Activated naive CD4-positive, alpha-beta T cell treated with anti-CD3 and anti-CD28 coated beads, Interleukin-2, amount 50 U/mL, for 24 hours (primary cell): ENCODE measurements around the gene RHBDF1.
"Not testable (repeated sequence)": the region's sequence is repeated elsewhere in the genome, so short reads cannot be mapped to it uniquely, and the experiment has no call there.

ENCODE experiments used
- H3K27ac Mint-ChIP-seq: one replicate; pipeline ENCODE4 v1.8.0; 2021; ENCODE audit warnings: mild to moderate bottlenecking, mixed read lengths
- H3K27me3 Mint-ChIP-seq: one replicate; pipeline ENCODE4 v1.8.0; 2021; ENCODE audit warnings: mixed read lengths
- H3K36me3 Mint-ChIP-seq: one replicate; pipeline ENCODE4 v1.8.0; 2021; ENCODE audit warnings: mixed read lengths
- H3K4me1 Mint-ChIP-seq: one replicate; pipeline ENCODE4 v1.8.0; 2021; ENCODE audit warnings: mixed read lengths
- H3K4me3 Mint-ChIP-seq: one replicate; pipeline ENCODE4 v1.8.0; 2021; ENCODE audit warnings: mild to moderate bottlenecking, mixed read lengths
- H3K9me3 Mint-ChIP-seq: one replicate; pipeline ENCODE4 v1.8.0; 2021; ENCODE audit warnings: mixed read lengths

RHBDF1 gene

GRCh38 chr16:41439-42068 lies 30.9 kb downstream of the RHBDF1 start:
- Mint-ChIP-seq H3K9me3 (no peaks in the 10 kb centered on the region), H3K27me3 (no peaks in the 10 kb centered on the region), H3K4me3 (peak overlapping the region; percentile 47), H3K36me3 (peaks cover 5% of the 10 kb centered on the region), H3K4me1 (peaks cover 43% of the 10 kb centered on the region), H3K27ac (peak overlapping the region; percentile 48)

- Mint-ChIP-seq H3K9me3 (no peaks in the 10 kb centered on the region), H3K4me1 (peaks cover 43% of the 10 kb centered on the region), H3K4me3 (no peak overlapping the region), H3K27me3 (no peaks in the 10 kb centered on the region), H3K36me3 (peaks cover 5% of the 10 kb centered on the region), H3K27ac (peak overlapping the region; percentile 65)
Observed at GRCh38 chr16:38941-39892, 33.2 kb downstream of the RHBDF1 start.

DNA sequence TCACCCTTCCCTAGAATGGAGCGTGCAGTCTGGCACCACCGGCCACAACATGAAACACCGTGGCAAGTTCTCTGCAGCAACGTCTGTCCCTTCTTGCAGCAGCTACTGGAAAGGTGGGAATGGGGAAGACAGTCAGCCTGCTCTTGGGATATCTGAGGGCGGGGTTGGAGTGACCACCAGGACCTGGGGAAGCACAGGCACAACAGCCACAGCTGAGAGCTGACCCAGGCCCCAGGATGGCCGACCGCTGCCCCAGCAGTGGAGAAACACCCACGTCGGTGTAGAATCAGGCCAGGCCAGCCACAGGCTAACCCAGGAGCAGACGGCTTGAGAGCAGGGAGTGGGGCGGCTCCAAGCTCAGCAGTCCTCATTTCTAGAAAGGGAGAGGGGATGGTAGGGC lies 34.2 kb downstream of the RHBDF1 start:
- H3K27me3 Mint-ChIP-seq, H3K9me3 Mint-ChIP-seq, H3K4me3 Mint-ChIP-seq, H3K36me3 Mint-ChIP-seq, H3K27ac Mint-ChIP-seq: not testable (repeated sequence)
- H3K4me1 Mint-ChIP-seq = peaks cover 37% of the 10 kb centered on the region

- H3K9me3 Mint-ChIP-seq = no peaks in the 10 kb centered on the region
- H3K4me1 Mint-ChIP-seq = peaks cover 31% of the 10 kb centered on the region
- peaks cover 3% of the 10 kb centered on the region for H3K36me3 Mint-ChIP-seq
- H3K4me3 Mint-ChIP-seq = no peak overlapping the region
- H3K27ac Mint-ChIP-seq = no peak overlapping the region
- no peaks in the 10 kb centered on the region for H3K27me3 Mint-ChIP-seq
Observed at GRCh38 chr16:37511-37910, 34.9 kb downstream of the RHBDF1 start.

- H3K27me3 Mint-ChIP-seq = no peaks in the 10 kb centered on the region
- H3K4me3 Mint-ChIP-seq = no peak overlapping the region
- H3K36me3 Mint-ChIP-seq = no peaks in the 10 kb centered on the region
- H3K9me3 Mint-ChIP-seq = no peaks in the 10 kb centered on the region
- peaks cover 20% of the 10 kb centered on the region for H3K4me1 Mint-ChIP-seq
- H3K27ac Mint-ChIP-seq = no peak overlapping the region
Observed at GRCh38 chr16:36336-36984, 36.0 kb downstream of the RHBDF1 start.

GRCh38 chr16:35678-36305 lies 36.6 kb downstream of the RHBDF1 start:
- H3K36me3 Mint-ChIP-seq = no peaks in the 10 kb centered on the region
- no peak overlapping the region for H3K27ac Mint-ChIP-seq
- H3K4me1 Mint-ChIP-seq = peaks cover 18% of the 10 kb centered on the region
- no peaks in the 10 kb centered on the region for H3K27me3 Mint-ChIP-seq
- H3K4me3 Mint-ChIP-seq = no peak overlapping the region
- H3K9me3 Mint-ChIP-seq = no peaks in the 10 kb centered on the region

DNA sequence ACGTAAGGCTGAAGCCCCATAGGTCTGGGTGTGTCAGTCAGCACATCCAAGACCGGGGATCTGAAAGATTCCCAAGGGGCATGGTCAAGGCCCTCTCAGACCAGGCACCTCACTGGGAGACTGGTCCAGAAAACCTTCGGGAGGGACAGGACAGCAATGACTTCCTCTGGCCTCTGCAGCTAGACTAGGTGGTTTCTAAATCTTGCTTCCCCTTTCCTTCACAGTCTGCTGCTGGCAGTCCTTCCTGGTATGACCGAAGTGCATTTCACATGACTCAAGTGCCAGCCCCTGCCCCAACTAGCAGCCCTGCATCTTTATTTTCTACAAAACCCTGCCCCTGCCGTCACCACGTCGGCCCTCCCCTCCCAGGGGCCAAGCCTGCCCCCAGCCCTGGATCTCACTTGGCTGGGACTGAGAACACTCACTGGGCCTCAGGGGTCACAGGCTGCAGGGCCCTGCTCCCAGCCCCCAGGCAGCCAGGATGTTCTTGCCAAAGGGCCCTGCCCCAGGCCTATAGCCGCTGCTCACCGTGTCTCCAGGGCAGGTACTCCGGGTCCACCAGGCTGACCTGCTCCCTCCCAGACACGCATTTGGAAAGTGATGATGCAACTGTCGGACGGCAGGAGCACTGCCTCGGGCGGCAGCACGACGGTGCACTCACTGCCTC lies 37.3 kb downstream of the RHBDF1 start:
- Mint-ChIP-seq H3K27ac (no peak overlapping the region), H3K4me1 (peaks cover 18% of the 10 kb centered on the region), H3K4me3 (no peak overlapping the region), H3K27me3 (no peaks in the 10 kb centered on the region), H3K9me3 (no peaks in the 10 kb centered on the region), H3K36me3 (no peaks in the 10 kb centered on the region)

DNA sequence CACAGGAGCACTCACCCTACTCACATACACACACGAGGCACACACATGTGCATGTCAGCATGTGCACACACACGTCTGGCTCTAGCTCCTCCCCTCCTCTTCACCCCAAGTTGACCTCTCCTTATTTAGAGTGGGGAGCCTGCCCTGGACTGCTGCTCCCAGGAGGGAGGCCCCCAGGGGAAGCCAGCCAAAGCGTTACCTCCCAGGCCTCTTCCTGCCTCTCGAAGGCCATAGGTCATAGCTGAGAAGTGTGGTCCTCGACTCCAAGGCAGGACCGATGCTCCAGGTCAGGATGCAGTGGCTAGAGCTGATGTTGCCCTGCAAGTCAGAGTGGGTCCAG lies 37.8 kb downstream of the RHBDF1 start:
- Mint-ChIP-seq H3K27ac (no peak overlapping the region), H3K27me3 (no peaks in the 10 kb centered on the region), H3K4me1 (peaks cover 18% of the 10 kb centered on the region), H3K4me3 (no peak overlapping the region), H3K36me3 (no peaks in the 10 kb centered on the region), H3K9me3 (no peaks in the 10 kb centered on the region)

DNA sequence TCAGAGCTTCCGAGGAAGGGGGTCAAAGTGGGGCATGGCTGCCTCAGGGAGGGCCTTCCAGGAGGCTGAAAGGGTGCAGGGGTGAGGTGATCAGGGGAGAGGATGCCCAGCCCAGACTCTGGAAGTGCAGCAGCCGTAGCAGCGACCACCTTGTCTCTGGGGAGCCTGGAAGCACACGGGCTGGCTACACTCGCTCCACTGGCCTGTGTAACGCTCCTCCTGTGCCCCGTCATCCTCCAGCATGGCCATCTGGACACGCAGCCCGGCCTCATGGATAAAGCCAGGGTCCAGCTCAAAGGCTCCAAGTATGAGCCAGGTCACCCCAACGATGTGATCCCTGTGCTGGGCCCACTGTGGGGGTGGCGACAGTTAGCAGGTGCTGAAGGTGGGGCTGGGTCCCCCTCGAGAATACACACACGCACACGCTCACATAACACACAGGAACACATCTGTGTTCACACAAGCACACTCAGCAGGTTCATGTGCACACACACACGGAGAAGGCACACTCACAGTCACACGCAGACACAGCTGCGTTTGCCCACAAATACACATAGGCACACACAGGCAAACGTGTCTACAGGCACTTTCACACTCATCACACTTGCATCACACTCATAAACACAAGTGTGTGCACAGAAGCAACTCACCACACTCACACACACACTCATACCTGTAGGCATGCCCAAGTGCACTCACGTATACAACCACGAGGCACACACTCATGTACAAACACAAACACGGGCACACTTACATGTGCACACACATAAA lies 38.4 kb downstream of the RHBDF1 start:
- no peaks in the 10 kb centered on the region for H3K27me3 Mint-ChIP-seq
- no peaks in the 10 kb centered on the region for H3K36me3 Mint-ChIP-seq
- no peak overlapping the region for H3K4me3 Mint-ChIP-seq
- no peak overlapping the region for H3K27ac Mint-ChIP-seq
- H3K4me1 Mint-ChIP-seq = peaks cover 13% of the 10 kb centered on the region
- no peaks in the 10 kb centered on the region for H3K9me3 Mint-ChIP-seq

DNA sequence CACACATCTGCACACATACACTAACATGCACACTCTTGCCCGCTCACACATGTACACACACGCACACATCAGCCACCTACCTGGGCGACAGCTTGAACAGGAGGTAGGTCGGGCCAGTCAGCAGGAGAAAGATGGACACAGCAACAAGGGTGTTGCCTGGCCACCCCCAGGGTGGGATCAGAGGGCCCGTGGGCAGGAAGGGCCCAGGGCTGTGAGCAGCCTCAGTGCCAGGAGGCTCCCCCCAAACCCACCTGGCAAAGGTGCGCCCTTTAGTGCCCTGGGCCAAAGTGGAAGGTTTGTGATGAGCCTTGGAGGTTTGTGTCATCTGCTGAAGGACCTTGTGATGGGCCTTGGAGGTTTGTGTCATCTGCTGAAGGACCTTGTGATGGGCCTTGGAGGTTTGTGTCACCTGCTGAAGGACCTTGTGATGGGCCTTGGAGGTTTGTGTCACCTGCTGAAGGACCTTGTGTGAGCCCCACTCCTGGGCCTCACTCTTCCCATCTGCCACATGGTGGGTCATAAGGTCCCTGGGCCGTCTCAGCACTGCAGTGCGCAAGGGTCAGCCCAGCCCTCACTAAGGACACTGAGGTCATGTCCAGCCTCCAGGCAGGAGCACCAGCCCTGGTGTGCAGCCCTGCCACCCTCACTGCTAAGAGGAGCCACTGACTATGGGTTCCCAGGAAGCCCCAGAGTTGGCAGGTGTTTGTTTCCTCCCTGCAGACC lies 39.1 kb downstream of the RHBDF1 start:
- H3K36me3 Mint-ChIP-seq = not testable (repeated sequence)

GRCh38 chr16:30627-31026 lies 41.8 kb downstream of the RHBDF1 start:
- not testable (repeated sequence) for H3K9me3 Mint-ChIP-seq

More for the DNA sequence above, 39.1 kb downstream of the RHBDF1 start:
- H3K27ac Mint-ChIP-seq, H3K27me3 Mint-ChIP-seq, H3K4me3 Mint-ChIP-seq, H3K9me3 Mint-ChIP-seq, H3K4me1 Mint-ChIP-seq: not testable (repeated sequence)

DNA sequence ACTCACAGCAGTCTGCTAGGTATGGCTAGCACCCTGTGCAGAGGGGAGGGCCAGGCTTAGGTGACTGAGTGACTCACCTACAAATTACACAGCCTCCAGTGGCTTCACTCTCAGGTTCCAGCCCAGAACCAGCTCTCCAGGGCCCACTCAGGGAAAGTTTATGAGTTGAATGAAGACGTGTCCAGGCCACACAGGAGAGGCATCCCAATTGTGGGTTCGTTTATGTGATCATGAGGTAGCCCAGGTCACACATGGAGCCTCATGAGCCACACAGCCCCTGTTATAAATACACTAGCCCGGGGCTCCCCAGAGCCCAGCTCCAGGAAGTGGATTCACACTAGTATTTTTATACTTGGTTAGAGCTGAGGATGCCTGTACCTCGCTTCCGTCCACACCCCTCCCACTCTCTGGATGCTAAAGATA lies 46.5 kb downstream of the RHBDF1 start:
- H3K9me3 Mint-ChIP-seq, H3K4me3 Mint-ChIP-seq, H3K4me1 Mint-ChIP-seq, H3K36me3 Mint-ChIP-seq, H3K27me3 Mint-ChIP-seq, H3K27ac Mint-ChIP-seq: not testable (repeated sequence)

More at GRCh38 chr16:30627-31026, 41.8 kb downstream of the RHBDF1 start:
- not testable (repeated sequence) for H3K4me3 Mint-ChIP-seq, H3K27me3 Mint-ChIP-seq, H3K4me1 Mint-ChIP-seq, H3K36me3 Mint-ChIP-seq, H3K27ac Mint-ChIP-seq

DNA sequence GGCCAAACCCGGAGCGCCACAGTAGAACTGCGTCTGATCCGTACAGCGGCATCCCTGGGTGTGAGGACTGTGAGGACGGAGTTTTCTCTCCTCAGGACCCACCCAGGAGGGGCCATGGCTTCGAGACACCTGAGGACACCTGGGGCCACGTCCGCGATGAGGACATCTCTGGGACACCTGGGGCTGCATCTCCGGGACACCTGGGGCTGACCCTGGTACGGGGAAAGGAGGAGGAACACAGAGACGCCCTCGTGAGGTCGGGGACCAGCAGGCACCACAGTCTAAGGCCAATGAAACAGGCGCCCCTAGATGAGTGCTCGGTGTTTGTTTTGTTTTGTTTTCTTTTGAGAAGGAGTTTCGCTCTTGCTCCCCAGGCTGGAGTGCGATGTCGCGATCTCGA lies 48.3 kb downstream of the RHBDF1 start:
- H3K9me3 Mint-ChIP-seq = not testable (repeated sequence)

GRCh38 chr16:20886-21285 lies 51.5 kb downstream of the RHBDF1 start:
- H3K27me3 Mint-ChIP-seq, H3K36me3 Mint-ChIP-seq, H3K4me1 Mint-ChIP-seq: not testable (repeated sequence)

More for the DNA sequence above, 48.3 kb downstream of the RHBDF1 start:
- H3K36me3 Mint-ChIP-seq, H3K27ac Mint-ChIP-seq, H3K27me3 Mint-ChIP-seq, H3K4me1 Mint-ChIP-seq, H3K4me3 Mint-ChIP-seq: not testable (repeated sequence)

More at GRCh38 chr16:20886-21285, 51.5 kb downstream of the RHBDF1 start:
- not testable (repeated sequence) for H3K27ac Mint-ChIP-seq, H3K9me3 Mint-ChIP-seq, H3K4me3 Mint-ChIP-seq
